OCI-LY3 (cell line): ENCODE results near the gene GDPD5.

Experiments used
- H2AFZ ChIP-seq: fragments of 200-600, 300-600 bp; shearing (Covaris generic); 2 replicates; pipeline ENCODE4 v1.6.0; 2014; ENCODE audit warnings: antibody characterized with exemption, low read depth, low read length
- H3K27ac ChIP-seq: fragments of 200-600, 300-600 bp; sonication (generic); 2 replicates; pipeline ENCODE4 v1.5.1; 2014; ENCODE audit warnings: mild to moderate bottlenecking, low read length, moderate library complexity, mixed read lengths
- H3K27me3 ChIP-seq: fragments of 200-600, 300-600 bp; sonication (generic); 2 replicates; pipeline ENCODE4 v1.6.1; 2014; ENCODE audit warnings: low read depth, low read length, mixed read lengths
- H3K36me3 ChIP-seq: fragments of 200-600, 300-600 bp; sonication (generic); replicated peaks from 2 replicates; pipeline ENCODE3; 2014; ENCODE audit warnings: low read depth, low read length, mixed read lengths
- H3K4me1 ChIP-seq: fragments of 300-600, 200-600 bp; sonication (generic); 2 replicates; pipeline ENCODE4 v1.6.1; 2014; ENCODE audit warnings: low read length, mixed read lengths
- H3K4me2 ChIP-seq: fragments of 200-600, 300-600 bp; sonication (generic); 2 replicates; pipeline ENCODE4 v1.6.1; 2014; ENCODE audit warnings: low read length, mixed read lengths
- H3K4me3 ChIP-seq: fragments of 300-600, 200-600 bp; sonication (generic); 2 replicates; pipeline ENCODE4 v1.5.1; 2014; ENCODE audit warnings: antibody characterized with exemption, mild to moderate bottlenecking, low read length, moderate library complexity
- H3K79me2 ChIP-seq: fragments of 300-600, 200-600 bp; shearing (Covaris generic); 2 replicates; pipeline ENCODE4 v1.6.1; 2014; ENCODE audit warnings: mild to moderate bottlenecking, low read length, mixed read lengths
- H3K9ac ChIP-seq: fragments of 300-600, 200-600 bp; shearing (Covaris generic); 2 replicates; pipeline ENCODE4 v1.6.0; 2014; ENCODE audit warnings: mild to moderate bottlenecking, low read length, moderate library complexity
- H3K9me3 ChIP-seq: fragments of 200-600, 300-600 bp; shearing (Covaris generic); 2 replicates; pipeline ENCODE4 v1.6.1; 2014; ENCODE audit warnings: low read length, mixed read lengths; ENCODE audit not compliant: insufficient read depth
- H4K20me1 ChIP-seq: fragments of 200-600, 300-600 bp; sonication (generic); 2 replicates; pipeline ENCODE4 v1.6.1; 2016; ENCODE audit warnings: low read length, mixed read lengths; ENCODE audit not compliant: insufficient read depth
- EZH2phosphoT487 ChIP-seq: fragments of 200-600 bp; shearing (Covaris generic); IDR thresholded peaks from 2 replicates; pipeline ENCODE4 v1.6.1; 2018; ENCODE audit warnings: antibody characterized with exemption, mixed run types, low read depth
- TF ChIP-seq, protein P1 (sequence below): fragments of 200-600, 300-600 bp; sonication (generic); IDR thresholded peaks from 2 replicates; pipeline ENCODE4 v1.5.1; 2014; ENCODE audit warnings: antibody characterized with exemption, low read length, low read depth

GDPD5 gene

GRCh38 chr11:75398906-75399305 lies 126.8 kb downstream of the GDPD5 start:
- H3K36me3 ChIP-seq: peaks cover 41% of the 10 kb centered on the region
- H3K4me2 ChIP-seq: peak overlapping the region; percentile 49
- no peak overlapping the region for H3K27ac ChIP-seq
- H3K4me1 ChIP-seq: peaks cover 15% of the 10 kb centered on the region
- peak overlapping the region; percentile 94 for H3K4me3 ChIP-seq
- peaks cover 47% of the 10 kb centered on the region for H3K79me2 ChIP-seq
- TF ChIP-seq, protein P1, sequence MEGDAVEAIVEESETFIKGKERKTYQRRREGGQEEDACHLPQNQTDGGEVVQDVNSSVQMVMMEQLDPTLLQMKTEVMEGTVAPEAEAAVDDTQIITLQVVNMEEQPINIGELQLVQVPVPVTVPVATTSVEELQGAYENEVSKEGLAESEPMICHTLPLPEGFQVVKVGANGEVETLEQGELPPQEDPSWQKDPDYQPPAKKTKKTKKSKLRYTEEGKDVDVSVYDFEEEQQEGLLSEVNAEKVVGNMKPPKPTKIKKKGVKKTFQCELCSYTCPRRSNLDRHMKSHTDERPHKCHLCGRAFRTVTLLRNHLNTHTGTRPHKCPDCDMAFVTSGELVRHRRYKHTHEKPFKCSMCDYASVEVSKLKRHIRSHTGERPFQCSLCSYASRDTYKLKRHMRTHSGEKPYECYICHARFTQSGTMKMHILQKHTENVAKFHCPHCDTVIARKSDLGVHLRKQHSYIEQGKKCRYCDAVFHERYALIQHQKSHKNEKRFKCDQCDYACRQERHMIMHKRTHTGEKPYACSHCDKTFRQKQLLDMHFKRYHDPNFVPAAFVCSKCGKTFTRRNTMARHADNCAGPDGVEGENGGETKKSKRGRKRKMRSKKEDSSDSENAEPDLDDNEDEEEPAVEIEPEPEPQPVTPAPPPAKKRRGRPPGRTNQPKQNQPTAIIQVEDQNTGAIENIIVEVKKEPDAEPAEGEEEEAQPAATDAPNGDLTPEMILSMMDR: no peak
- no peak for TF ChIP-seq EZH2phosphoT487
- no peaks in the 10 kb centered on the region for H3K9me3 ChIP-seq
- H4K20me1 ChIP-seq: peaks cover 40% of the 10 kb centered on the region
- H3K9ac ChIP-seq: no peak overlapping the region
- H3K27me3 ChIP-seq: peaks cover 4% of the 10 kb centered on the region; the same call in 1 of the 2 replicates
- H2AFZ ChIP-seq: peak overlapping the region; percentile 89

DNA sequence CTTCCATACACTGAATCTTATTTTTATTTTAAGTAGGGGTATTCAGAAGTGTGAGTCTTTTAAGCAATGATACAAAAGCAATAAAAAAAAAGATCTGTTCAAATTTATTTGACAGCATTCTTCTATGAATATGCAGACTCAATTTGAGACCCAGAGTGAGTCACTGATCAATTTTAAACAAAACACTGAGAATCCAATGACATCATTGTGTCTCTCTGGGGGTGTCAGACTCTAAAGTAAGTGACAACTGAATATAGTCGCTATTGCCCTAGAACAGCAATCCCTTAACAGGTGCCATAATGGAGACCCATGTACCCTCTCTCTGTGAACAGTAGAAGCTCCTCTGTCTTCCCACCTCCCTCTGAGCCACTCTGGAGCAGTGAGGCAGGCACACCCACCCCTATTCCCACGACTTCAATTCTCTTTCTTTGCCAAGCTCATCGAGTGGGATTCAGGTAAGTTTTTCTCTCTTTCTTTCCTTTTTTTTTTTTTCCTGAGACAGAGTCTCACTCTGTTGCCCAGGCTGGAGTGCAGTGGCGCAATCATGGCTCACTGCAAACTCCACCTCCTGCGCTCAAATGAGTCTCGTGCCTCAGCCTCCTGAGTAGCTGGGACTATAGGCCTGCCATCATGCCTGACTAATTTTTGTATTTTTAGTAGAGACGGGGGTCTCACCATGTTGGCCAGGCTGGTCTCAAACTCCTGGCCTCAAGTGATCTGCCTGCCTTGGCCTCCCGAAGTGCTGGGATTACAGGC lies 131.5 kb downstream of the GDPD5 start:
- Histone ChIP-seq H3K9ac (no peak overlapping the region), H2AFZ (no peak overlapping the region), H3K36me3 (no peaks in the 10 kb centered on the region), H3K79me2 (peaks cover under 1% of the 10 kb centered on the region; the same call in 1 of the 2 replicates), H3K27ac (no peak overlapping the region), H3K9me3 (no peaks in the 10 kb centered on the region), H3K4me2 (no peak overlapping the region), H3K4me1 (peaks cover 3% of the 10 kb centered on the region), H3K27me3 (peaks cover 11% of the 10 kb centered on the region), H4K20me1 (no peaks in the 10 kb centered on the region), H3K4me3 (no peak overlapping the region)
- no peak for TF ChIP-seq EZH2phosphoT487
- TF ChIP-seq, protein P1: no peak

GRCh38 chr11:75389925-75390324 lies 135.8 kb downstream of the GDPD5 start:
- Histone ChIP-seq H3K9me3 (no peaks in the 10 kb centered on the region), H3K27me3 (peaks cover 16% of the 10 kb centered on the region), H3K9ac (no peak overlapping the region), H3K4me3 (no peak overlapping the region), H4K20me1 (no peaks in the 10 kb centered on the region), H3K27ac (no peak overlapping the region), H3K4me2 (no peak overlapping the region), H3K79me2 (no peaks in the 10 kb centered on the region), H3K4me1 (peaks cover 9% of the 10 kb centered on the region), H2AFZ (no peak overlapping the region), H3K36me3 (no peaks in the 10 kb centered on the region)
- no peak for TF ChIP-seq EZH2phosphoT487
- TF ChIP-seq, protein P1: no peak

DNA sequence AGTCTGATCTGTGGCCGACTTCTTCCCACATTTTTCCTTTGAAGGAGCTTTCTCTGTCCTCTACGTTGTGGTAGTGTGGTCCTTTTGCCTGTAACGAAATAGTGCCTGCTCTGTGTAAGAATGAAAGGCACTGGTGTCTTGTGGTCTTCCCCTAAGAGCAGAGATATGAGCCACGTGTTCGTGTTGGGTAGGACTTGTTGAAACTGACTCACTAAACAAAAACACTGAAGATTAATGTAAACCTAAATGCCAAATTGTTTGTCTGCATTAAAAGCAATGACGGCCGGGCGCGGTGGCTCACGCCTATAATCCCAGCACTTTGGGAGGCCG lies 136.5 kb downstream of the GDPD5 start:
- Histone ChIP-seq H3K27ac (no peak overlapping the region), H4K20me1 (no peaks in the 10 kb centered on the region), H3K4me3 (peak overlapping the region; percentile 41), H2AFZ (peak overlapping the region; percentile 80), H3K27me3 (peaks cover 14% of the 10 kb centered on the region), H3K79me2 (no peaks in the 10 kb centered on the region), H3K4me2 (peak overlapping the region; percentile 58), H3K9me3 (no peaks in the 10 kb centered on the region), H3K9ac (0 out of 2 replicates have a peak overlapping the region, but pooled peaks have one; percentile 1), H3K36me3 (no peaks in the 10 kb centered on the region), H3K4me1 (peaks cover 12% of the 10 kb centered on the region)
- TF ChIP-seq, protein P1: no peak
- TF ChIP-seq EZH2phosphoT487: no peak
